IMR-90 (cell line): ENCODE results near the gene GDF15. TPM values are rescaled to one million over a fixed set of nuclear protein-coding genes. Genes with fewer than 3 reads are reported as not detected.

Experiments
- ATAC-seq: fragments of 200-7000 bp; cut with Tn5 transposase; 2 replicates; pipeline ENCODE4 v1.9.1; 2020; ENCODE audit warnings: low read depth, mild to moderate bottlenecking, moderate library complexity
- BruUV-seq: library from RNA; stranded (reverse); fragments of 400-500 nt; replicated peaks from 2 replicates; lab custom pipeline; 2021; lab: Mats Ljungman, UMichigan
- CTCF ChIA-PET: fragments of 300-600 bp; formaldehyde crosslinking; extraction: SDS; loops from one replicate; lab custom pipeline; 2021; ENCODE audit warnings: antibody characterized with exemption; lab: Yijun Ruan, JAX
- POLR2A ChIA-PET: fragments of 300-600 bp; sonication (Branson Sonifier 250); formaldehyde crosslinking; loops from one replicate; lab custom pipeline; 2022; ENCODE audit warnings: antibody characterized with exemption; ENCODE audit not compliant: unreplicated experiment; lab: Charles Lee
- DNase-seq: peaks from one replicate; pipeline ENCODE4 v3.0.0; 2013
- H2AFZ ChIP-seq: replicated peaks from 2 replicates; pipeline ENCODE3; 2013; ENCODE audit warnings: low read length, mild to moderate bottlenecking; ENCODE audit not compliant: poor library complexity
- H2AK5ac ChIP-seq: 2 replicates; pipeline ENCODE4 v1.6.1; 2013; ENCODE audit warnings: low read depth, low read length, inconsistent platforms
- H2AK9ac ChIP-seq: replicated peaks from 2 replicates; pipeline ENCODE3; 2013; ENCODE audit warnings: mild to moderate bottlenecking, low read depth, low read length, moderate library complexity; ENCODE audit not compliant: poor library complexity
- H2BK120ac ChIP-seq: 2 replicates; pipeline ENCODE4 v1.6.1; 2013; ENCODE audit warnings: low read depth, low read length, inconsistent platforms
- H2BK15ac ChIP-seq: 3 replicates; pipeline ENCODE4 v1.6.1; 2013; ENCODE audit warnings: low read depth, low read length, inconsistent platforms
- H2BK20ac ChIP-seq: 2 replicates; pipeline ENCODE4 v1.6.1; 2013; ENCODE audit warnings: low read depth, mild to moderate bottlenecking, inconsistent platforms, low read length, moderate library complexity
- H2BK5ac ChIP-seq: 2 replicates; pipeline ENCODE4 v1.6.1; 2013; ENCODE audit warnings: mild to moderate bottlenecking, low read depth, low read length, inconsistent platforms; ENCODE audit not compliant: poor library complexity, severe bottlenecking
- H3K14ac ChIP-seq: replicated peaks from 2 replicates; pipeline ENCODE4 v1.6.1; 2013; ENCODE audit warnings: low read depth, low read length, inconsistent platforms
- H3K18ac ChIP-seq: 2 replicates; pipeline ENCODE4 v1.6.1; 2013; ENCODE audit warnings: low read depth, low read length, control low read depth
- H3K23ac ChIP-seq: 2 replicates; pipeline ENCODE4 v1.6.1; 2013; ENCODE audit warnings: low read depth, low read length, inconsistent platforms
- H3K27ac ChIP-seq: 2 replicates; pipeline ENCODE4 v1.5.1; 2013; ENCODE audit warnings: mild to moderate bottlenecking, control low read depth, low read length; ENCODE audit not compliant: insufficient read depth
- H3K27me3 ChIP-seq: 2 replicates; pipeline ENCODE4 v1.6.1; 2013; ENCODE audit warnings: low read length; ENCODE audit not compliant: control insufficient read depth, insufficient read depth
- H3K36me3 ChIP-seq: 2 replicates; pipeline ENCODE4 v1.6.1; 2013; ENCODE audit warnings: low read length, mixed read lengths; ENCODE audit not compliant: control insufficient read depth, insufficient read depth
- H3K4ac ChIP-seq: 2 replicates; pipeline ENCODE4 v1.6.1; 2013; ENCODE audit warnings: low read depth, low read length, inconsistent platforms
- H3K4me1 ChIP-seq: 2 replicates; pipeline ENCODE4 v1.6.1; 2013; ENCODE audit warnings: low read length, mixed read lengths; ENCODE audit not compliant: control insufficient read depth, insufficient read depth
- H3K4me2 ChIP-seq: 2 replicates; pipeline ENCODE4 v1.6.1; 2013; ENCODE audit warnings: low read depth, mild to moderate bottlenecking, control low read depth, low read length, moderate library complexity
- H3K4me3 ChIP-seq: 2 replicates; pipeline ENCODE4 v1.5.1; 2013; ENCODE audit warnings: low read depth, mild to moderate bottlenecking, control low read depth, low read length, moderate library complexity; ENCODE audit not compliant: insufficient read depth
- H3K56ac ChIP-seq: 2 replicates; pipeline ENCODE4 v1.6.1; 2013; ENCODE audit warnings: low read length, inconsistent platforms; ENCODE audit not compliant: insufficient read depth; ENCODE audit errors: extremely low read depth
- H3K79me1 ChIP-seq, 2 experiments: 2 replicates each; pipeline ENCODE4 v1.6.1; 2013; ENCODE audit warnings: low read length in 2 of 2, inconsistent platforms in 1 of 2, low read depth in 1 of 2
- H3K9ac ChIP-seq: 2 replicates; pipeline ENCODE4 v1.6.1; 2013; ENCODE audit warnings: low read depth, low read length, control low read depth
- H3K9me1 ChIP-seq: 2 replicates; pipeline ENCODE4 v1.6.1; 2013; ENCODE audit warnings: low read length, inconsistent platforms; ENCODE audit not compliant: insufficient read depth
- H3K9me3 ChIP-seq: 2 replicates; pipeline ENCODE4 v1.6.1; 2013; ENCODE audit warnings: low read length; ENCODE audit not compliant: control insufficient read depth, insufficient read depth
- H4K20me1 ChIP-seq: 2 replicates; pipeline ENCODE4 v1.6.1; 2013; ENCODE audit warnings: low read length, inconsistent platforms; ENCODE audit not compliant: insufficient read depth
- H4K5ac ChIP-seq: 2 replicates; pipeline ENCODE4 v1.6.1; 2013; ENCODE audit warnings: mild to moderate bottlenecking, low read depth, low read length, control low read depth
- H4K8ac ChIP-seq, 2 experiments: 2 replicates each; pipeline ENCODE4 v1.6.1; 2013; ENCODE audit warnings: low read depth in 2 of 2, low read length in 2 of 2, control low read depth in 1 of 2, inconsistent platforms in 1 of 2
- H4K91ac ChIP-seq: 2 replicates; pipeline ENCODE4 v1.6.1; 2013; ENCODE audit warnings: low read depth, low read length, inconsistent platforms; ENCODE audit not compliant: insufficient read depth
- BHLHE40 ChIP-seq: fragments of 150-350 bp; IDR thresholded peaks from 2 replicates; pipeline ENCODE4 v1.6.1; 2016; ENCODE audit warnings: mild to moderate bottlenecking, low read depth, low read length
- RCOR1 ChIP-seq: IDR thresholded peaks from 2 replicates; pipeline ENCODE4 v1.6.1; 2012; ENCODE audit warnings: mild to moderate bottlenecking, low read length, improper control_type of control experiment; ENCODE audit not compliant: insufficient replicate concordance
- WGBS, 2 experiments: methylation state at CpG; one replicate each; pipeline versions ENCODE4 v1.1.5 to v1.1.7; 2013; ENCODE audit warnings: missing lambda C conversion rate in 2 of 2; ENCODE audit not compliant: insufficient read length in 1 of 2; ENCODE audit errors: extremely low coverage in 2 of 2; 5-methylcytosine and 5-hydroxymethylcytosine counted together
- dilution Hi-C: fragments of 300-500 bp; cut with HindIII; formaldehyde crosslinking; loops from one replicate; pipeline ENCODE4 v1.14.3; 2018; ENCODE audit warnings: low sequenced_read_pairs; ENCODE audit not compliant: unreplicated experiment
- in situ Hi-C: fragments of 300-500 bp; cut with MboI; formaldehyde crosslinking; loops from 3 replicates; pipeline ENCODE4 v1.14.3; 2019; ENCODE audit warnings: low sequenced_read_pairs, inconsistent platforms, mixed read lengths
- intact Hi-C: fragments of 100-400 bp; cut with micrococcal nuclease; formaldehyde crosslinking; loops from 2 replicates; pipeline ENCODE4 v1.10.0; 2022
- polyA plus RNA-seq, 3 experiments: library from polyadenylated mRNA; depleted of rRNA; stranded (reverse); fragments of >200 nt; gene quantifications; 2 replicates each; pipeline ENCODE4 v1.2.3, GENCODE V29; 2012; ENCODE audit warnings: low replicate concordance in 1 of 3
- total RNA-seq: library from RNA; depleted of rRNA; stranded (reverse); fragments of >200 nt; gene quantifications from 2 replicates; pipeline ENCODE4 v1.2.3, GENCODE V29; 2012
- TF ChIP-seq, protein P1 (sequence below): fragments of 150-350 bp; IDR thresholded peaks from 2 replicates; pipeline ENCODE4 v1.6.1; 2016; ENCODE audit warnings: low read depth, mild to moderate bottlenecking, low read length, moderate library complexity, borderline replicate concordance

GDF15 gene
- total and polyA plus RNA-seq, 2 of the 4 experiments (the other 2 are of a cell fraction) = 5.6 to 49.8 TPM

DNA sequence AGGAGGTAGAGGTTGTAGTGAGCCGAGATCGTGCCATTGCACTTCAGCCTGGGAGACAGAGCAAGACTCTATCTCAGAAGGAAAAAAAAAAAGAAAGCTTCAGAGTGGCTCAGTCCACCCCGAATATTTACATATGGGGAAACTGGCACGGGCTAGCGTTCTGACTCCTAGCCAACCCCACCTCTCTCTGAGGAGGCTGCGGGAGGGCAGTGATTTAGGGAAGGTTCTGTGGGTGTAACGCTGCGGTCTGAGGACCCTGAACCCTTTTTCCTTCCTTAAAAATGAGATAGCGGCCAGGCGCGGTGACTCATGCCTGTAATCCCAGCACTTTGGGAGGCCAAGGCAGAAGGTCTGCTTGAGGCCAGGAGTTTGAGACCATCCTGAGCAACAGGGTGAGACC, 6.5 kb downstream of the GDF15 start:
- Histone ChIP-seq H3K9ac (no peak overlapping the region), H3K4ac (no peak overlapping the region), H2BK5ac (no peak overlapping the region), H2AK5ac (no peak overlapping the region; the same call in 1 of the 2 replicates), H4K91ac (no peak overlapping the region), H4K5ac (no peak overlapping the region), H3K36me3 (peaks cover 9% of the 10 kb centered on the region; the same call in 1 of the 2 replicates), H3K4me1 (peaks cover 13% of the 10 kb centered on the region), H2BK120ac (no peak overlapping the region), H3K27ac (no peak overlapping the region), H3K14ac (no peak overlapping the region), H2AFZ (no peak overlapping the region), H3K18ac (no peak overlapping the region), H4K8ac (no peak overlapping the region; a peak in 1 of 4 replicates), H2BK20ac (no peak overlapping the region), H2AK9ac (no peak overlapping the region), H3K9me3 (no peaks in the 10 kb centered on the region), H4K20me1 (peaks cover 17% of the 10 kb centered on the region), H3K9me1 (no peaks in the 10 kb centered on the region), H2BK15ac (no peak overlapping the region; the same call in 2 of the 3 replicates), H3K4me2 (no peak overlapping the region), H3K4me3 (no peak overlapping the region), H3K79me1 (peaks cover 0 to 20% of the 10 kb centered on the region in 2 experiments; a peak in 2 of 4 replicates), H3K27me3 (no peaks in the 10 kb centered on the region), H3K23ac (no peak overlapping the region), H3K56ac (no peak overlapping the region)
- in situ Hi-C loops = no loop called here
- no TSS peak for BruUV-seq
- intact Hi-C loops = no loop called here
- dilution Hi-C loops = no loop called here
- DNase-seq = no peak
- ChIA-PET POLR2A (no interaction called here), CTCF (interaction anchor here (1.3 kb wide), 1 partner anchor 9 kb away, joined by 3 read pairs; no protein-coding TSS in a partner anchor)
- ATAC-seq = no peak
- WGBS, 2 experiments = no CpG with 5 or more reads among the region's 11 CpGs
- no peak for TF ChIP-seq RCOR1
- TF ChIP-seq, protein P1, sequence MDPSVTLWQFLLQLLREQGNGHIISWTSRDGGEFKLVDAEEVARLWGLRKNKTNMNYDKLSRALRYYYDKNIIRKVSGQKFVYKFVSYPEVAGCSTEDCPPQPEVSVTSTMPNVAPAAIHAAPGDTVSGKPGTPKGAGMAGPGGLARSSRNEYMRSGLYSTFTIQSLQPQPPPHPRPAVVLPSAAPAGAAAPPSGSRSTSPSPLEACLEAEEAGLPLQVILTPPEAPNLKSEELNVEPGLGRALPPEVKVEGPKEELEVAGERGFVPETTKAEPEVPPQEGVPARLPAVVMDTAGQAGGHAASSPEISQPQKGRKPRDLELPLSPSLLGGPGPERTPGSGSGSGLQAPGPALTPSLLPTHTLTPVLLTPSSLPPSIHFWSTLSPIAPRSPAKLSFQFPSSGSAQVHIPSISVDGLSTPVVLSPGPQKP = no peak
- no peak for TF ChIP-seq BHLHE40
